MCF 10A (cell line): ENCODE data around the gene ERG. TPM values are rescaled to one million over a fixed set of nuclear protein-coding genes. Genes with fewer than 3 reads are reported as not detected.
A peak's percentile ranks its signal among the peaks of the same experiment; 100 is the strongest.

Experiments
- BruUV-seq: library from RNA; stranded (reverse); fragments of 400-500 nt; replicated peaks from 2 replicates; lab custom pipeline; 2021; lab: Mats Ljungman, UMichigan
- CTCF ChIA-PET: fragments of 300-600 bp; sonication (Branson Sonifier 250); formaldehyde crosslinking; extraction: SDS; loops from one replicate; lab custom pipeline; 2021; ENCODE audit warnings: antibody characterized with exemption, inconsistent platforms; lab: Yijun Ruan, JAX
- POLR2A ChIA-PET: fragments of 300-600, 350-650 bp; sonication (Branson Sonifier 250); formaldehyde crosslinking; extraction: SDS; loops from one replicate; lab custom pipeline; 2020; ENCODE audit warnings: antibody characterized with exemption, inconsistent platforms; lab: Yijun Ruan, JAX
- DNase-seq: peaks from one replicate; pipeline ENCODE4 v3.0.0-alpha.2; 2018; ENCODE audit not compliant: unreplicated experiment
- H3K27ac Mint-ChIP-seq: one replicate; pipeline ENCODE4 v1.8.0; 2022; ENCODE audit warnings: mild to moderate bottlenecking, low read depth, mixed read lengths; ENCODE audit not compliant: unreplicated experiment
- H3K27me3 Mint-ChIP-seq: one replicate; pipeline ENCODE4 v1.8.0; 2022; ENCODE audit warnings: mixed read lengths; ENCODE audit not compliant: insufficient read depth, unreplicated experiment
- H3K36me3 Mint-ChIP-seq: one replicate; pipeline ENCODE4 v1.8.0; 2022; ENCODE audit warnings: mild to moderate bottlenecking, moderate library complexity, mixed read lengths; ENCODE audit not compliant: insufficient read depth, unreplicated experiment
- H3K4me1 Mint-ChIP-seq: one replicate; pipeline ENCODE4 v1.8.0; 2022; ENCODE audit warnings: mixed read lengths; ENCODE audit not compliant: insufficient read depth, unreplicated experiment
- H3K4me3 Mint-ChIP-seq: one replicate; pipeline ENCODE4 v1.8.0; 2022; ENCODE audit warnings: mild to moderate bottlenecking, moderate library complexity, mixed read lengths; ENCODE audit not compliant: unreplicated experiment
- H3K9me3 Mint-ChIP-seq: one replicate; pipeline ENCODE4 v1.8.0; 2022; ENCODE audit warnings: mixed read lengths; ENCODE audit not compliant: unreplicated experiment
- intact Hi-C: fragments of 100-400 bp; cut with micrococcal nuclease; formaldehyde crosslinking; loops from 2 replicates; pipeline ENCODE4 v1.14.1; 2022
- total RNA-seq: library from RNA; stranded (reverse); gene quantifications from 2 replicates; pipeline ENCODE4 v1.2.3, GENCODE V29; 2022
- TF ChIP-seq, protein P1 (sequence below): fragments of 200-600 bp; IDR thresholded peaks from one replicate; pipeline ENCODE4 v1.8.0; 2022; ENCODE audit warnings: antibody characterized with exemption, mild to moderate bottlenecking; ENCODE audit not compliant: unreplicated experiment

Gene ERG
- total RNA-seq, 1 experiment from 2014 or later, result not detected

DNA sequence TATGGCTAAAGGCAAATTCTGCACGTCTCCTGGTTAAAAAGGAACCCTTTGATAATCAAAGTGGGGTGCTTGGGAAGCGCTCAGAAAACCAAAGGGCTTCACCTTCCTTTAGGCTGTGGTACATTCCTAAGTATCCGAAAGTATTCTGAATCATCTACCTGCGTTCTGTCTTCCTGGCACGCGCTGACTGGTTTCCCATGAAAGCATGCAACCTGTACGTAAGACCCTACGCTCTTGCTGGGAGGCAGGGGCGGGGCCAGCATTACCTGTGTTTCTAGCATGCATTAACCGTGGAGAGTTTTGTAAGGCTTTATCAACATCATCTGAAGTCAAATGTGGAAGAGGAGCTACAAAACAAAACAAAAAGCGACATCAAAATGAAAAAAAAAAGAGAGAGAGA, 96.0 kb downstream of the ERG start:
- no peaks in the 10 kb centered on the region for H3K9me3 Mint-ChIP-seq
- BruUV-seq, result no TSS peak

DNA sequence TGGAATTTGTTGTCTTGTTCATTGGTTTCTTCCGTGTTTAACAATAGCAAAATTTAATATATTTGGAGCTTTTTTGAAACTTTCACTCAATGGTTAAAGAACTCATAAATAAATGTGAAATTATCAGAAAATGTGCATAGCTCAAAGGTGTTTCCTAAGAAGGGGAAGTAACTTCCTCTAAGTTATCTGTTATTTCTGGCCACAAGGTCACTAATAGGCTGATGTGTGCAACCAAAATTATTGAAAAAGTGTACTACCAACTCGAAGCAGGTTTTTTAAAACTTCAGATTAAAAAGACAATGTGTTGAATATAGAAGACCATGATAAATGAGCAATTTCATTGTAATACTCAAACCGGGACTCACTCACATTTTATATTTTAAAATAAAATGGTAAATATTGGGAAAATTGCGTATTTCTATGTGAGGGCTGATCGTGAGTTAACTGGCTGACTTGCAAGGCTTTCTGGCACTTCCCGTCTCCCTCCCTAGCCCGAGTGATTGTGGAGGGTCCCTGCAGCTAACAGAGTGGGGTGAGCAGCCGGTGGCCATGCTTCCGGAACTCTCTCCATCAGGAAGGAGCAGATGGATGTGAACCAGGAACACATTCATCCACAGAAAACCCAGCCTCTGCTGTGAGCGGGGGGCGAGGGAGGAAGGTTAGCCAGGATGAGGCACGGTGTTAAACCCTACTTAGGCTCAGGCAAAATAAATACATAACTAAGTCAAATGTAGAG, 96.9 kb downstream of the ERG start:
- H3K4me1 Mint-ChIP-seq, result peaks cover 6% of the 10 kb centered on the region
- TF ChIP-seq, protein P1, sequence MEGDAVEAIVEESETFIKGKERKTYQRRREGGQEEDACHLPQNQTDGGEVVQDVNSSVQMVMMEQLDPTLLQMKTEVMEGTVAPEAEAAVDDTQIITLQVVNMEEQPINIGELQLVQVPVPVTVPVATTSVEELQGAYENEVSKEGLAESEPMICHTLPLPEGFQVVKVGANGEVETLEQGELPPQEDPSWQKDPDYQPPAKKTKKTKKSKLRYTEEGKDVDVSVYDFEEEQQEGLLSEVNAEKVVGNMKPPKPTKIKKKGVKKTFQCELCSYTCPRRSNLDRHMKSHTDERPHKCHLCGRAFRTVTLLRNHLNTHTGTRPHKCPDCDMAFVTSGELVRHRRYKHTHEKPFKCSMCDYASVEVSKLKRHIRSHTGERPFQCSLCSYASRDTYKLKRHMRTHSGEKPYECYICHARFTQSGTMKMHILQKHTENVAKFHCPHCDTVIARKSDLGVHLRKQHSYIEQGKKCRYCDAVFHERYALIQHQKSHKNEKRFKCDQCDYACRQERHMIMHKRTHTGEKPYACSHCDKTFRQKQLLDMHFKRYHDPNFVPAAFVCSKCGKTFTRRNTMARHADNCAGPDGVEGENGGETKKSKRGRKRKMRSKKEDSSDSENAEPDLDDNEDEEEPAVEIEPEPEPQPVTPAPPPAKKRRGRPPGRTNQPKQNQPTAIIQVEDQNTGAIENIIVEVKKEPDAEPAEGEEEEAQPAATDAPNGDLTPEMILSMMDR, result no peak
- no peaks in the 10 kb centered on the region for H3K9me3 Mint-ChIP-seq
- no peak for DNase-seq
- no peak overlapping the region for H3K27ac Mint-ChIP-seq
- peaks cover 19% of the 10 kb centered on the region for H3K27me3 Mint-ChIP-seq
- ChIA-PET CTCF (interaction anchor here (1.0 to 1.6 kb wide), 2 partner anchors 45 kb away, joined by 3 read pairs; no protein-coding TSS in a partner anchor), POLR2A (interaction anchor here (0.6 to 0.7 kb wide), 2 partner anchors 16 to 55 kb away, joined by 3 read pairs; no protein-coding TSS in a partner anchor)
- H3K4me3 Mint-ChIP-seq, result no peak overlapping the region
- no peaks in the 10 kb centered on the region for H3K36me3 Mint-ChIP-seq
- intact Hi-C loops, result no loop called here
- no TSS peak for BruUV-seq

More for the DNA sequence above, 96.0 kb downstream of the ERG start:
- Mint-ChIP-seq H3K36me3 (no peaks in the 10 kb centered on the region), H3K27ac (no peak overlapping the region), H3K27me3 (peaks cover 10% of the 10 kb centered on the region), H3K4me3 (peak overlapping the region; percentile 60), H3K4me1 (peaks cover 6% of the 10 kb centered on the region)
- intact Hi-C loops, result no loop called here
- ChIA-PET CTCF (interaction anchor here (0.6 to 1.6 kb wide), 3 partner anchors 46 to 665 kb away, joined by 3 to 5 read pairs (median 3); no protein-coding TSS in a partner anchor), POLR2A (interaction anchor here (0.6 to 1.0 kb wide), 3 partner anchors 17 to 54 kb away, joined by 3 read pairs; no protein-coding TSS in a partner anchor)
- peak; percentile 81 for DNase-seq
- TF ChIP-seq, protein P1, result no peak

DNA sequence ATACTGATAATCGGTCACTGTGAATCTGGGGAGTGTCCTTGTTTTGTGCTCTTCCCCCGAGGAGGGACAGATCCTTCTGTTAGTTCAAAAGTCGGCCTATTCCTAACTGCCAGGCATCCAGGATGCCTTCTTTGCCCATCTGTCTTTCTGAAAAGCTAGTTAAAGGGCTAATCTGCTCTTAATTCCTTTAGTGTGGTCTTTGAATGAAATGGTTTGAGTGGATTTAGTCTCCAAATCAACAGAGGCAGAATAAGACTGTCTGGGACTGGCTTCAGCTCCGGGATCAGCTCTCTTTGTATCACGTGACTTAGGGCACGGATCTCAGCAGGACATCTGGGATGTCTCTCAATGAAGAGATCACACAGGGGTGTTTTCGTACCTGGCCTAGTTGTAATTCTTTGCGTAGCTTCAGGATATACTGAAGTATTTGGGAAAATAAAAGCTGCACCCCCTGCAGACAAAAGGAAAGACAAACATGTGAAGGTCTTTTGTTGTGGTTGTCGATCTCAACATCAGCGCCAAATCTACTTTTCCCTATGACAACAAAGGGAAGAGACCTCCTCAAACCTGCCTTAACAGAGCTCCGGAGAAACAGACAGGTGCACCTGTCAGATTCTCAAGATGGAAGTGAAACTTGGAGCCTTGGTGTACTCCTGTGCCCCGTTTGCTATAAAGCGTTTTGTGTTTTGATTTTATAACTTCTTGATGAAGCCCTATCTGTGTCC, 97.9 kb downstream of the ERG start:
- BruUV-seq, result no TSS peak
- intact Hi-C loops, result no loop called here
- no peak overlapping the region for H3K4me3 Mint-ChIP-seq
- no peak overlapping the region for H3K27ac Mint-ChIP-seq
- H3K9me3 Mint-ChIP-seq, result no peaks in the 10 kb centered on the region
- H3K4me1 Mint-ChIP-seq, result peaks cover 6% of the 10 kb centered on the region
- TF ChIP-seq, protein P1, result no peak
- H3K27me3 Mint-ChIP-seq, result peaks cover 29% of the 10 kb centered on the region
- H3K36me3 Mint-ChIP-seq, result no peaks in the 10 kb centered on the region
- ChIA-PET POLR2A (no interaction called here), CTCF (interaction anchor here (0.5 to 1.0 kb wide), 3 partner anchors 11 to 53 kb away, joined by 3 to 4 read pairs (median 3); no protein-coding TSS in a partner anchor)
- DNase-seq, result no peak

DNA sequence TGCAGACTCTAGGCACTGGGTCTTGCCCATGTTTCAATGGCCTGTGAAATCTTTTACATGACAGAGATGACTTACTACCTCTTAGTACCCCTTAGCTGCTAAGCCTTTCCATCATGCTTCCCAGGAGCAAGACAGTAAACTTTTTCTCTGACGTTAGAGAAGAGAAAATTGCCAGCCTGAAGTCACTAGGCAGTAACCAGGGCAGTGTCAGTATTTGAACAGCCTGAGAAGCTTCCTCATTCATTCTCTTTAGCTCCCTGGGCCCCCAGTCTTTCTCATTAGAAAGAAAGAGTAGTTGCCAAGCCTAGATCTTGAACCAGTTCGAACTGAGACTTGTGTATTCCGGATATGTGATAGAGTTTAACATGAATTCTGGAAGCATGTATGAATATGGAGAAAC, 99.2 kb downstream of the ERG start:
- no peak for DNase-seq
- ChIA-PET CTCF (no interaction called here), POLR2A (interaction anchor here (0.7 kb wide), 1 partner anchor 10 kb away, joined by 3 read pairs; no protein-coding TSS in a partner anchor)
- H3K36me3 Mint-ChIP-seq, result no peaks in the 10 kb centered on the region
- H3K4me1 Mint-ChIP-seq, result peaks cover 6% of the 10 kb centered on the region
- no peak overlapping the region for H3K4me3 Mint-ChIP-seq
- no peak overlapping the region for H3K27ac Mint-ChIP-seq
- no peaks in the 10 kb centered on the region for H3K9me3 Mint-ChIP-seq
- H3K27me3 Mint-ChIP-seq, result peaks cover 39% of the 10 kb centered on the region
- BruUV-seq, result no TSS peak
- intact Hi-C loops, result no loop called here
- TF ChIP-seq, protein P1, result no peak
